Progenitor cell of endocrine pancreas (in vitro differentiated cells): ENCODE results near the gene ZBTB18. TPM values are rescaled to one million over a fixed set of nuclear protein-coding genes. Genes with fewer than 3 reads are reported as not detected.

Experiments used
- DNase-seq: peaks from one replicate; pipeline ENCODE4 v3.0.0; 2021; ENCODE audit warnings: low spot score; ENCODE audit not compliant: unreplicated experiment
- H3K27ac Mint-ChIP-seq: 2 replicates; pipeline ENCODE4 v1.8.0; 2021; ENCODE audit warnings: mild to moderate bottlenecking, moderate library complexity, mixed read lengths
- H3K27me3 Mint-ChIP-seq: 2 replicates; pipeline ENCODE4 v1.8.0; 2021; ENCODE audit warnings: mixed read lengths
- H3K36me3 Mint-ChIP-seq: 2 replicates; pipeline ENCODE4 v1.8.0; 2022; ENCODE audit warnings: mixed read lengths; ENCODE audit not compliant: insufficient read depth
- H3K4me1 Mint-ChIP-seq: 2 replicates; pipeline ENCODE4 v1.8.0; 2021; ENCODE audit warnings: low read depth, mixed read lengths
- H3K4me3 Mint-ChIP-seq: 2 replicates; pipeline ENCODE4 v1.8.0; 2021; ENCODE audit warnings: low read depth, mild to moderate bottlenecking, moderate library complexity, mixed read lengths
- H3K9me3 Mint-ChIP-seq: 2 replicates; pipeline ENCODE4 v1.8.0; 2021; ENCODE audit warnings: low read depth, mixed read lengths
- CTCF ChIP-seq: fragments of 200-600 bp; sonication (generic); IDR thresholded peaks from one replicate; pipeline ENCODE4 v1.5.0; 2021; ENCODE audit warnings: antibody characterized with exemption, mild to moderate bottlenecking; ENCODE audit not compliant: unreplicated experiment
- total RNA-seq: library from RNA; stranded (reverse); gene quantifications from 2 replicates; pipeline ENCODE4 v1.2.1, GENCODE V29; 2021

ZBTB18 gene
- total RNA-seq, 1 donor from 2014 or later = 32.3 TPM

- Mint-ChIP-seq H3K9me3 (no peaks in the 10 kb centered on the region), H3K36me3 (no peaks in the 10 kb centered on the region), H3K4me3 (peak overlapping the region; percentile 4), H3K27me3 (peaks cover 22% of the 10 kb centered on the region), H3K4me1 (peaks cover 14% of the 10 kb centered on the region), H3K27ac (no peak overlapping the region)
- no peak for TF ChIP-seq CTCF
- no peak for DNase-seq
Observed at GRCh38 chr1:244089561-244089960, 38.5 kb downstream of the ZBTB18 start.

GRCh38 chr1:244090645-244091044 lies 39.6 kb downstream of the ZBTB18 start:
- Mint-ChIP-seq H3K9me3 (no peaks in the 10 kb centered on the region), H3K36me3 (no peaks in the 10 kb centered on the region), H3K27me3 (peaks cover 19% of the 10 kb centered on the region), H3K4me1 (peaks cover 14% of the 10 kb centered on the region), H3K27ac (no peak overlapping the region), H3K4me3 (no peak overlapping the region)
- DNase-seq = no peak
- no peak for TF ChIP-seq CTCF

- Mint-ChIP-seq H3K27ac (no peak overlapping the region), H3K4me1 (peaks cover 14% of the 10 kb centered on the region), H3K36me3 (no peaks in the 10 kb centered on the region), H3K4me3 (no peak overlapping the region), H3K9me3 (no peaks in the 10 kb centered on the region), H3K27me3 (peaks cover 15% of the 10 kb centered on the region)
- DNase-seq = no peak
- TF ChIP-seq CTCF = no peak
Observed at GRCh38 chr1:244092293-244092963, 41.3 kb downstream of the ZBTB18 start.

GRCh38 chr1:244092964-244093638 lies 42.0 kb downstream of the ZBTB18 start:
- Mint-ChIP-seq H3K9me3 (no peaks in the 10 kb centered on the region), H3K4me3 (no peak overlapping the region), H3K27me3 (peaks cover 10% of the 10 kb centered on the region), H3K4me1 (peaks cover 14% of the 10 kb centered on the region), H3K27ac (no peak overlapping the region), H3K36me3 (no peaks in the 10 kb centered on the region)
- no peak for TF ChIP-seq CTCF
- DNase-seq = no peak

GRCh38 chr1:244094880-244095528 lies 43.9 kb downstream of the ZBTB18 start:
- peak overlapping the region; percentile 60 for H3K27ac Mint-ChIP-seq

More at GRCh38 chr1:244094880-244095528, 43.9 kb downstream of the ZBTB18 start:
- H3K36me3 Mint-ChIP-seq = no peaks in the 10 kb centered on the region
- DNase-seq = no peak
- peaks cover 5% of the 10 kb centered on the region for H3K9me3 Mint-ChIP-seq
- no peak overlapping the region for H3K4me3 Mint-ChIP-seq
- peaks cover 15% of the 10 kb centered on the region for H3K27me3 Mint-ChIP-seq
- TF ChIP-seq CTCF = no peak
- peaks cover 6% of the 10 kb centered on the region for H3K4me1 Mint-ChIP-seq
